Mesendoderm (in vitro differentiated cells): ENCODE results near the gene ADPGK.
"Not testable (repeated sequence)": the region's sequence is repeated elsewhere in the genome, so short reads cannot be mapped to it uniquely, and the experiment has no call there.

Experiments used
- DNase-seq: peaks from one replicate; pipeline ENCODE4 v3.0.0; 2013
- H2AK5ac ChIP-seq: 2 replicates; pipeline ENCODE4 v1.6.1; 2013; ENCODE audit warnings: low read length, inconsistent platforms
- H2BK120ac ChIP-seq: 2 replicates; pipeline ENCODE4 v1.6.1; 2013; ENCODE audit warnings: low read depth, mild to moderate bottlenecking, low read length, moderate library complexity, mixed read lengths
- H2BK15ac ChIP-seq: replicated peaks from 2 replicates; pipeline ENCODE4 v1.6.1; 2013; ENCODE audit warnings: low read depth, mild to moderate bottlenecking, moderate library complexity
- H2BK5ac ChIP-seq: 2 replicates; pipeline ENCODE4 v1.6.1; 2013; ENCODE audit warnings: low read length, inconsistent platforms
- H3K18ac ChIP-seq: 2 replicates; pipeline ENCODE4 v1.6.1; 2013; ENCODE audit warnings: mild to moderate bottlenecking, low read length, mixed read lengths
- H3K23ac ChIP-seq: one replicate; pipeline ENCODE4 v1.6.1; 2013; ENCODE audit warnings: low read length
- H3K27ac ChIP-seq: 2 replicates; pipeline ENCODE4 v1.5.1; 2013; ENCODE audit warnings: low read depth, mild to moderate bottlenecking, inconsistent platforms, low read length, moderate library complexity
- H3K27me3 ChIP-seq: 2 replicates; pipeline ENCODE4 v1.6.1; 2013; ENCODE audit warnings: low read length, control low read depth, mild to moderate bottlenecking, inconsistent platforms; ENCODE audit not compliant: insufficient read depth, poor library complexity
- H3K36me3 ChIP-seq: 2 replicates; pipeline ENCODE4 v1.6.1; 2013; ENCODE audit warnings: low read length, inconsistent platforms; ENCODE audit not compliant: control insufficient read depth, insufficient read depth
- H3K4ac ChIP-seq: one replicate; pipeline ENCODE4 v1.6.1; 2013; ENCODE audit warnings: low read depth, mild to moderate bottlenecking, low read length, moderate library complexity
- H3K4me1 ChIP-seq: 2 replicates; pipeline ENCODE4 v1.6.1; 2013; ENCODE audit warnings: low read depth, low read length, inconsistent platforms; ENCODE audit not compliant: control insufficient read depth
- H3K4me2 ChIP-seq: 2 replicates; pipeline ENCODE4 v1.6.1; 2013; ENCODE audit warnings: low read length
- H3K4me3 ChIP-seq: 2 replicates; pipeline ENCODE4 v1.5.1; 2013; ENCODE audit warnings: mild to moderate bottlenecking, low read length
- H3K56ac ChIP-seq: one replicate; pipeline ENCODE4 v1.6.1; 2013; ENCODE audit warnings: low read length
- H3K79me1 ChIP-seq: 2 replicates; pipeline ENCODE4 v1.6.1; 2013; ENCODE audit warnings: low read length, inconsistent platforms
- H3K79me2 ChIP-seq: 2 replicates; pipeline ENCODE4 v1.6.1; 2013; ENCODE audit warnings: mild to moderate bottlenecking, low read length; ENCODE audit not compliant: control insufficient read depth, insufficient read depth
- H3K9ac ChIP-seq: 2 replicates; pipeline ENCODE4 v1.6.1; 2013; ENCODE audit warnings: low read length, inconsistent platforms
- H4K5ac ChIP-seq: one replicate; pipeline ENCODE4 v1.6.1; 2013; ENCODE audit warnings: low read length
- H4K8ac ChIP-seq: one replicate; pipeline ENCODE4 v1.6.1; 2013; ENCODE audit warnings: low read depth, mild to moderate bottlenecking, control low read depth, low read length, moderate library complexity
- WGBS: extraction: QIAGEN DNeasy Blood & Tissue Kit; methylation state at CpG from one replicate; pipeline ENCODE4 v1.1.7; 2013; ENCODE audit warnings: low lambda C conversion rate, missing lambda C conversion rate; ENCODE audit not compliant: insufficient coverage; ENCODE audit errors: extremely low coverage; 5-methylcytosine and 5-hydroxymethylcytosine counted together

The ADPGK gene

DNA sequence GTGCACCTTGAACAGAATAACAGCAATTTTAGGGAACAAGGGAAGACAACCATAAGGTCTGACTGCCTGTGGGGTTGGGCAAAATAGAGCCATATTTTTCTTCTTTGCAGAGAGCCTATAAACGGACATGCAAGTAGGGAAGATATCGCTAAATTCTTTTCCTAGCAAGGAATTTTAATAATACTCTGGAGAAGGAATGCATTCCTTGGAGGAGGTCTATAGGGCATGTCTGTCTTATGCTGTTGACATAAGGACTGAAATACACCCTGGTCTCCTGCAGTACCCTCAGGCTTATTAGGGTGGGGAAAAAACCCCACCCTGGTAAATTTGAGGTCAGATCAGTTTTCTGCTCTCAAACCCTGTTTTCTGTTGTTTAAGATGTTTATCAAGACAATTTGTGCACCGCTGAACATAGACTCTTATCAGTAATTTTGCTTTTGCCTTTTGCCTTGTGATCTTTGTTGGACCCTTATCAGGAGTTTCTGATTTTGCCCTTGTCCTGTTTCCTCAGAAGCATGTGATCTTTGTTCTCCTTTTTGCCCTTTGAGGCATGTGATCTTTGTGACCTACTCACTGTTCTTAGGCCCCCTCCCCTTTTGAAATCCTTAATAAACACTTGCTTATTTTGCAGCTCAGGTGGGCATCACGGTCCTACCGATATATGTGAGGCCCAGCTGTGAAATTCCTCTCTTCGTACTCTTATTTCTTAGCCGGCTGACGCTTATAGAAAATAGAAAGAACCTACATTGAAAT lies 74.8 kb downstream of the ADPGK start:
- not testable (repeated sequence) for H2BK15ac ChIP-seq, H3K4me1 ChIP-seq, H3K27me3 ChIP-seq, H3K18ac ChIP-seq, H3K4me2 ChIP-seq, H2AK5ac ChIP-seq, H4K8ac ChIP-seq, H3K36me3 ChIP-seq, H3K79me2 ChIP-seq, H2BK120ac ChIP-seq, H4K5ac ChIP-seq, H3K56ac ChIP-seq, H2BK5ac ChIP-seq, H3K4me3 ChIP-seq, H3K27ac ChIP-seq, H3K9ac ChIP-seq, H3K23ac ChIP-seq, H3K4ac ChIP-seq, H3K79me1 ChIP-seq, DNase-seq
- no CpG with 5 or more reads among the region's 8 CpGs for WGBS

GRCh38 chr15:72706266-72706665 lies 77.3 kb downstream of the ADPGK start:
- DNase-seq, result peak; percentile 5
- Histone ChIP-seq H2BK120ac (no peak overlapping the region), H3K23ac (no peak overlapping the region), H3K4ac (no peak overlapping the region), H3K27me3 (no peaks in the 10 kb centered on the region), H2BK5ac (no peak overlapping the region), H3K4me1 (no peaks in the 10 kb centered on the region), H3K4me3 (no peak overlapping the region), H3K27ac (no peak overlapping the region), H4K5ac (no peak overlapping the region), H4K8ac (no peak overlapping the region), H3K18ac (no peak overlapping the region), H3K79me2 (no peaks in the 10 kb centered on the region), H3K56ac (no peak overlapping the region), H2AK5ac (no peak overlapping the region), H3K9ac (no peak overlapping the region), H3K4me2 (no peak overlapping the region), H3K36me3 (no peaks in the 10 kb centered on the region), H3K79me1 (peaks cover 2% of the 10 kb centered on the region), H2BK15ac (no peak overlapping the region)
- no CpG with 5 or more reads among the region's 11 CpGs for WGBS
